GM18867 (cell line): ENCODE results near the gene WRAP73.

Experiments
- ATAC-seq: cut with Tn5 transposase; IDR thresholded peaks from one replicate; pipeline ENCODE4 v1.9.1; 2021; ENCODE audit warnings: mild to moderate bottlenecking, moderate library complexity; ENCODE audit not compliant: unreplicated experiment

WRAP73 gene

GRCh38 chr1:3614755-3615742, 34.9 kb downstream of the WRAP73 start:
- no peak for ATAC-seq

- no peak for ATAC-seq
Observed at GRCh38 chr1:3612123-3612522, 37.8 kb downstream of the WRAP73 start.

GRCh38 chr1:3611170-3612019, 38.5 kb downstream of the WRAP73 start, which contains the start of gene MEGF6:
MEGF6 (minus strand) TSS chr1:3611508; CDS start chr1:3611268, 240 bp downstream.
- no peak for ATAC-seq

GRCh38 chr1:3610527-3611169, 39.3 kb downstream of the WRAP73 start:
- ATAC-seq: no peak

GRCh38 chr1:3609769-3610526, 40.0 kb downstream of the WRAP73 start:
- ATAC-seq: no peak

GRCh38 chr1:3609016-3609768, 40.7 kb downstream of the WRAP73 start:
- ATAC-seq: no peak

GRCh38 chr1:3608154-3608553, 41.7 kb downstream of the WRAP73 start:
- ATAC-seq: no peak

- no peak for ATAC-seq
Observed at GRCh38 chr1:3607703-3608065, 42.2 kb downstream of the WRAP73 start.

- ATAC-seq: no peak
Observed at GRCh38 chr1:3606779-3607702, 42.9 kb downstream of the WRAP73 start.

- no peak for ATAC-seq
Observed at GRCh38 chr1:3604997-3605823, 44.7 kb downstream of the WRAP73 start.

GRCh38 chr1:3604468-3604974, 45.4 kb downstream of the WRAP73 start:
- ATAC-seq: no peak

- no peak for ATAC-seq
Observed at GRCh38 chr1:3603571-3604467, 46.1 kb downstream of the WRAP73 start.

- ATAC-seq: no peak
Observed at GRCh38 chr1:3603156-3603555, 46.7 kb downstream of the WRAP73 start.

GRCh38 chr1:3602375-3602774, 47.5 kb downstream of the WRAP73 start:
- no peak for ATAC-seq

- ATAC-seq: no peak
Observed at GRCh38 chr1:3601743-3602142, 48.2 kb downstream of the WRAP73 start.

- no peak for ATAC-seq
Observed at GRCh38 chr1:3600354-3600753, 49.5 kb downstream of the WRAP73 start.

GRCh38 chr1:3599816-3600215, 50.1 kb downstream of the WRAP73 start:
- ATAC-seq: no peak
